GM12864 (cell line): ENCODE data around the gene HPN.

Experiments
- DNase-seq: peaks from one replicate; pipeline ENCODE4 v3.0.0-alpha.2; 2011; ENCODE audit warnings: low read depth
- H3K4me3 ChIP-seq: 2 replicates; pipeline ENCODE4 v1.5.1; 2011; ENCODE audit warnings: mild to moderate bottlenecking, low read depth, low read length, control low read depth
- TF ChIP-seq, protein P1 (sequence below): IDR thresholded peaks from 2 replicates; pipeline ENCODE4 v1.5.1; 2011; ENCODE audit warnings: low read depth, mild to moderate bottlenecking, moderate library complexity, low read length, control low read depth, inconsistent platforms; ENCODE audit errors: missing control alignments

Gene HPN

DNA sequence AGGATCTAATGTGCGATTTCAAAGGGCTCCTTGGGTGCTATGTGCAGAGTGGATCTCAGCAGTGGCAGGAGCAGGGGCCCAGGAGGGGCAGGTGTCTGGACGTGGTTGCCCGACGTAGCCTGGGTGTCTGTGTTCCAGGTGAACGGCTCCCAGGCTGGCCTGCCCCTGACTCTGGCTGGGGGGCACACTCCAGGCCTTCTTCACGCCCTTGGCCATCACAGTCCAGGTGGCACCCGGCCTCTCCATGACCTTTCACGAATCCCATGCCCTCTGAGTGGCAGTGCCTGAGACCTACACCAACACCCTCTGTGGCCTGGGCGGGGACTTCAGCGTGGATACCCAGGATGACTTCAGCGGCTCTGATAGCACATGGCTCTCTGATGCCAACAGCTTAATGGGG is 62.8 kb downstream of the HPN start:
- TF ChIP-seq, protein P1, sequence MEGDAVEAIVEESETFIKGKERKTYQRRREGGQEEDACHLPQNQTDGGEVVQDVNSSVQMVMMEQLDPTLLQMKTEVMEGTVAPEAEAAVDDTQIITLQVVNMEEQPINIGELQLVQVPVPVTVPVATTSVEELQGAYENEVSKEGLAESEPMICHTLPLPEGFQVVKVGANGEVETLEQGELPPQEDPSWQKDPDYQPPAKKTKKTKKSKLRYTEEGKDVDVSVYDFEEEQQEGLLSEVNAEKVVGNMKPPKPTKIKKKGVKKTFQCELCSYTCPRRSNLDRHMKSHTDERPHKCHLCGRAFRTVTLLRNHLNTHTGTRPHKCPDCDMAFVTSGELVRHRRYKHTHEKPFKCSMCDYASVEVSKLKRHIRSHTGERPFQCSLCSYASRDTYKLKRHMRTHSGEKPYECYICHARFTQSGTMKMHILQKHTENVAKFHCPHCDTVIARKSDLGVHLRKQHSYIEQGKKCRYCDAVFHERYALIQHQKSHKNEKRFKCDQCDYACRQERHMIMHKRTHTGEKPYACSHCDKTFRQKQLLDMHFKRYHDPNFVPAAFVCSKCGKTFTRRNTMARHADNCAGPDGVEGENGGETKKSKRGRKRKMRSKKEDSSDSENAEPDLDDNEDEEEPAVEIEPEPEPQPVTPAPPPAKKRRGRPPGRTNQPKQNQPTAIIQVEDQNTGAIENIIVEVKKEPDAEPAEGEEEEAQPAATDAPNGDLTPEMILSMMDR: no peak
- no peak for DNase-seq
- no peak overlapping the region for H3K4me3 ChIP-seq

- no peak for DNase-seq
- no peak overlapping the region for H3K4me3 ChIP-seq
- TF ChIP-seq, protein P1: no peak
These were observed 63.5 kb downstream of the HPN start for GRCh38 chr19:35105047-35105410.

- TF ChIP-seq, protein P1: no peak
- DNase-seq: no peak
- no peak overlapping the region for H3K4me3 ChIP-seq
These were observed 64.1 kb downstream of the HPN start for GRCh38 chr19:35105411-35106290.

GRCh38 chr19:35106291-35106583 is 64.7 kb downstream of the HPN start:
- no peak for DNase-seq
- TF ChIP-seq, protein P1: no peak

GRCh38 chr19:35106898-35107541 is 65.5 kb downstream of the HPN start:
- no peak for DNase-seq
- H3K4me3 ChIP-seq: no peak overlapping the region
- TF ChIP-seq, protein P1: no peak

More at GRCh38 chr19:35106291-35106583, 64.7 kb downstream of the HPN start:
- no peak overlapping the region for H3K4me3 ChIP-seq

DNA sequence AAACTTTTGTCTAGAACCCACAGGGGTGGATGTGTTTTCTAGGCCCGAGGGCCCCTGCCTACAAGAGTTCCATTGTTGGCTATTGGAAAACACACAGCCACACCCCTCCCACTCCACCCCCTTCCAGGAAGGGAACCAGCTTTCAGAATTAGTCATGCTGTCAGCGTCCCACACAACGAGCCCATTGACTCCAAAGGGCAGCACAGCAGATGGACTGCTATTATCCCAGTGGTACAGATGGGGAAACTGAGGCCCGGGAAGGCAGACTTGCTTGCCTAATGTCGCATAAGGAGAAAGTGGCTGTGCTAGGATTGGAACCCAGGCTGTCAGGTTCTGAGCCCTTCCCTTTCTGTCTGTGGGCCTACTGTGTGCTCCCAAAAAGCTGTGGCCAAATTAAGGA is 66.0 kb downstream of the HPN start:
- TF ChIP-seq, protein P1: no peak
- DNase-seq: no peak
- no peak overlapping the region for H3K4me3 ChIP-seq
